Measurements from ENCODE around the gene ADISSP. TPM values are rescaled to one million over a fixed set of nuclear protein-coding genes. Genes with fewer than 3 reads are reported as not detected.

The ADISSP gene
- total and polyA plus RNA-seq, 4 donors, result 8.6 to 53.7 (median 35.1) TPM

DNA sequence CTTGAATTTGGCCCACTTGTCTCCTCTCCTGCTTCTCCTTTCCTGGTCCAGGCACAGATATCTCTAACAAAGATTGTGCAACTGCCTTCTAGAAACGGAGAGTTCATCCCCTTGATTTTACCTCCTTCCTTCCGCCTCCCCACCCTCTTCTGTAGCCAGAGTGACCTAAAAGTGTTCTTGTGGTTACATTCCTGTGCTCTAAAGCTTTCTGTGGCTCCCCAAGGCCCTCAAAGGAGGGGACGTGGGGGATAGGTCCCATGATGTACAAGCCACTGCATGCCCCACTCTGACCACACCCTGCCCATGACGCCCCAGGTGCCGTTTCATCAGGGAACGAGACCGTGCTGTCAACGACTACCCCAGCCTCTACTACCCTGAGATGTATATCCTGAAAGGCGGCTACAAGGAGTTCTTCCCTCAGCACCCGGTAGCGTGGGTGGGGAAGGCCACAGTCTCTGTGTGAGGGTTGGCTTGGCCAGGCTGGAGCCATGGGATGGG, 36.8 kb upstream of the ADISSP start:
- ATAC-seq (ENCODE audit: insufficient read depth, low FRiP score) (no peak), DNase-seq (no peak)
- 60 to 61% methylated on average over 11 of the region's 11 CpGs for WGBS, 2 donors
- Histone ChIP-seq H3K27ac (ENCODE audit: low read depth in 1 of 2, low read length in 1 of 2) (peak overlapping the region in 1 of 2 donors; percentile 76), H3K9me3 (ENCODE audit: control insufficient read depth in 4 of 4, insufficient read depth in 3 of 4, low read length in 3 of 4) (no peaks in the 10 kb centered on the region), H3K36me3 (ENCODE audit: control insufficient read depth in 4 of 4, insufficient read depth in 4 of 4, low read length in 4 of 4) (peaks cover 0 to 51% (median 35%) of the 10 kb centered on the region in 4 donors), H3K27me3 (ENCODE audit: control insufficient read depth in 3 of 3, insufficient read depth in 3 of 3, low read length in 2 of 3) (no peaks in the 10 kb centered on the region), H3K4me1 (ENCODE audit: control insufficient read depth in 5 of 5, insufficient read depth in 5 of 5, low read length in 5 of 5) (peaks cover 4 to 46% (median 25%) of the 10 kb centered on the region in 5 donors), H3K9ac (ENCODE audit: insufficient read depth in 1 of 2, low read length in 2 of 2) (no peak overlapping the region), H3K4me3 (no peak overlapping the region)
- TF ChIP-seq CTCF (IDR thresholded peaks at IDR 0.05; ENCODE audit: control extremely low read depth, extremely low read depth), result no peak

DNA sequence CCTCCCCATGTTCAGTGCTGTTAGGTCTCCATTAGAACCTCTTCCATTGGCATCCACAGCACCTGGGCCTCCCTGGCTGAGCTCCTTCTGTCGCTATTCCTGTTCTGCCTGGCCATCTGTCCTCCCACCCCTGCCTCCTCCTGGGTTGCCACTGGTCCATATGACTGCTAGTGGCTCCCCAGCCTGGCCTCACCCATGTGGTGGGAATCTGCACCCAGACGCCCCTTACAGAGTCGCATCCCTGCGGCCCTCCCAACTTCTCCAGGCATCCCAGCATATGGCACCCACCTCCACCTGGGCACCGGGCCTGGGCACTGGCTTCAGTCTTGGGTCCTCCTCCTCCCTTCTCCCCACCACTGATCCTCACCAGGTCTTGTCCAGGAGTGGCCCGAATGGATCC, 36.3 kb upstream of the ADISSP start:
- DNase-seq, result no peak

DNA sequence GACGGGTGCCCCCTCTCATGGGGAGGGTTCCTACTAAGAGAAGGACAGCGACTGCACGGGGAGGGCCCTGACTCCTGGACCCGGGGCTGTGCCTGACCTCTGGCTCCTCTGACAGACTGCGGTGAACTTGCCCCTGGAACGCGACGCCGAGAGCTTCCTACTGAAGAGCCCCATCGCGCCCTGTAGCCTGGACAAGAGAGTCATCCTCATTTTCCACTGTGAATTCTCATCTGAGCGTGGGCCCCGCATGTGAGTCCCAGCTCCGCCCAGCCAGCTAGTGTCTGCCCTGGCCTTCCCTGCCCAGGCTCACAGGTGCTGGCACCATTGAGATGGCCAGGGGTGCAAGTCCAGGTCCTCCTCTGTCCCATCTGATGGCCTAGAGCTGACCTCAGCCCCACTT, 35.7 kb upstream of the ADISSP start:
- Histone ChIP-seq H3K4me1 (ENCODE audit: control insufficient read depth in 5 of 5, insufficient read depth in 5 of 5, low read length in 5 of 5) (peaks cover 4 to 55% (median 26%) of the 10 kb centered on the region in 5 donors), H3K27me3 (ENCODE audit: control insufficient read depth in 3 of 3, insufficient read depth in 3 of 3, low read length in 2 of 3) (no peaks in the 10 kb centered on the region), H3K4me3 (no peak overlapping the region), H3K27ac (ENCODE audit: low read depth in 1 of 2, low read length in 1 of 2) (peak overlapping the region in 1 of 2 donors; percentile 33), H3K36me3 (ENCODE audit: control insufficient read depth in 4 of 4, insufficient read depth in 4 of 4, low read length in 4 of 4) (peaks cover 0 to 55% (median 35%) of the 10 kb centered on the region in 4 donors), H3K9ac (ENCODE audit: insufficient read depth in 1 of 2, low read length in 2 of 2) (no peak overlapping the region), H3K9me3 (ENCODE audit: control insufficient read depth in 4 of 4, insufficient read depth in 3 of 4, low read length in 3 of 4) (no peaks in the 10 kb centered on the region)
- no peak for DNase-seq
- WGBS, 2 donors, result 90 to 94% methylated on average over 13 to 14 of the region's 14 CpGs
- TF ChIP-seq CTCF (IDR thresholded peaks at IDR 0.05; ENCODE audit: control extremely low read depth, extremely low read depth), result no peak
- ATAC-seq (ENCODE audit: insufficient read depth, low FRiP score), result no peak

More for the DNA sequence above, 36.3 kb upstream of the ADISSP start:
- H3K27me3 ChIP-seq (ENCODE audit: control insufficient read depth in 3 of 3, insufficient read depth in 3 of 3, low read length in 2 of 3), result no peaks in the 10 kb centered on the region
- H3K4me3 ChIP-seq, result no peak overlapping the region
- H3K9me3 ChIP-seq (ENCODE audit: control insufficient read depth in 4 of 4, insufficient read depth in 3 of 4, low read length in 3 of 4), result no peaks in the 10 kb centered on the region
- no peak for ATAC-seq (ENCODE audit: insufficient read depth, low FRiP score)
- H3K36me3 ChIP-seq (ENCODE audit: control insufficient read depth in 4 of 4, insufficient read depth in 4 of 4, low read length in 4 of 4), result peaks cover 0 to 52% (median 35%) of the 10 kb centered on the region in 4 donors
- WGBS, 2 donors, result 79 to 86% methylated on average over 6 of the region's 6 CpGs
- peaks cover 4 to 51% (median 26%) of the 10 kb centered on the region in 5 donors for H3K4me1 ChIP-seq (ENCODE audit: control insufficient read depth in 5 of 5, insufficient read depth in 5 of 5, low read length in 5 of 5)
- H3K9ac ChIP-seq (ENCODE audit: insufficient read depth in 1 of 2, low read length in 2 of 2), result no peak overlapping the region
- TF ChIP-seq CTCF (IDR thresholded peaks at IDR 0.05; ENCODE audit: control extremely low read depth, extremely low read depth), result no peak
- peak overlapping the region in 1 of 2 donors; percentile 33 for H3K27ac ChIP-seq (ENCODE audit: low read depth in 1 of 2, low read length in 1 of 2)
